CD14-positive monocyte (primary cell): ENCODE measurements around the gene CCNY. TPM values are rescaled to one million over a fixed set of nuclear protein-coding genes. Genes with fewer than 3 reads are reported as not detected.

ENCODE experiments used
- DNase-seq, 3 donors: peaks; one replicate each; pipeline ENCODE4 v3.0.0-alpha.2; 2011 to 2022
- H2AFZ ChIP-seq: 2 replicates; pipeline ENCODE4 v1.6.0; 2012; ENCODE audit warnings: mild to moderate bottlenecking, low read depth, low read length, inconsistent platforms; ENCODE audit not compliant: insufficient read depth, poor library complexity, severe bottlenecking
- H3K27ac ChIP-seq, 2 donors: 1 replicate in 1 of 2; 2 replicates in 1 of 2; pipeline ENCODE4 v1.5.1; 2012 to 2013; ENCODE audit warnings: low read length in 2 of 2, control low read depth in 1 of 2, inconsistent platforms in 1 of 2, low read depth in 1 of 2, mild to moderate bottlenecking in 1 of 2
- H3K27me3 ChIP-seq, 2 donors: one replicate each; pipeline versions ENCODE4 v1.6.0 to v1.6.1; 2011 to 2013; ENCODE audit warnings: low read length in 2 of 2; ENCODE audit not compliant: control insufficient read depth in 2 of 2, insufficient read depth in 2 of 2
- H3K36me3 ChIP-seq, 2 donors: replicated peaks in 1 of 2; 1 replicate in 1 of 2; 2 replicates in 1 of 2; pipeline versions ENCODE4 v1.5.1 to v1.6.1; 2012 to 2013; ENCODE audit warnings: low read length in 2 of 2, control low read depth in 1 of 2, inconsistent platforms in 1 of 2, mild to moderate bottlenecking in 1 of 2; ENCODE audit not compliant: insufficient read depth in 2 of 2, control insufficient read depth in 1 of 2
- H3K4me1 ChIP-seq, 2 donors: 1 replicate in 1 of 2; 2 replicates in 1 of 2; pipeline versions ENCODE4 v1.5.1 to v1.6.1; 2012 to 2013; ENCODE audit warnings: low read length in 2 of 2, control low read depth in 1 of 2, inconsistent platforms in 1 of 2, mild to moderate bottlenecking in 1 of 2, moderate library complexity in 1 of 2; ENCODE audit not compliant: insufficient read depth in 2 of 2, control insufficient read depth in 1 of 2
- H3K4me2 ChIP-seq: replicated peaks from 2 replicates; pipeline ENCODE3; 2012; ENCODE audit warnings: low read length, moderate library complexity, mild to moderate bottlenecking; ENCODE audit not compliant: poor library complexity, severe bottlenecking; ENCODE audit errors: extremely low read depth
- H3K4me3 ChIP-seq, 3 experiments: fragments of 200-600 bp in 1 of 3; sonication (generic) in 1 of 3; replicated peaks in 1 of 3; 1 replicate in 2 of 3; 2 replicates in 1 of 3; pipeline ENCODE4 v1.5.1; 2011 to 2013; ENCODE audit warnings: low read length in 3 of 3, mild to moderate bottlenecking in 3 of 3, control low read depth in 2 of 3, low read depth in 2 of 3, inconsistent platforms in 1 of 3, moderate library complexity in 1 of 3
- H3K79me2 ChIP-seq: 2 replicates; pipeline ENCODE4 v1.6.0; 2012; ENCODE audit warnings: mild to moderate bottlenecking, control low read depth, inconsistent platforms, low read length, moderate library complexity; ENCODE audit not compliant: insufficient read depth
- H3K9ac ChIP-seq: 2 replicates; pipeline ENCODE4 v1.6.0; 2017; ENCODE audit warnings: low read length, mild to moderate bottlenecking; ENCODE audit not compliant: insufficient read depth, poor library complexity, severe bottlenecking
- H3K9me3 ChIP-seq, 2 donors: replicated peaks in 1 of 2; 1 replicate in 1 of 2; 2 replicates in 1 of 2; pipeline versions ENCODE4 v1.5.1 to v1.6.1; 2012 to 2013; ENCODE audit warnings: low read length in 2 of 2, control low read depth in 1 of 2; ENCODE audit not compliant: control insufficient read depth in 1 of 2, insufficient read depth in 1 of 2
- H4K20me1 ChIP-seq: 2 replicates; pipeline ENCODE4 v1.6.0; 2012; ENCODE audit warnings: mild to moderate bottlenecking, low read length, control low read depth, moderate library complexity; ENCODE audit not compliant: insufficient read depth
- H3K27ac Mint-ChIP-seq, 7 donors: one replicate each; pipeline ENCODE4 v1.8.0; 2020; ENCODE audit warnings: mild to moderate bottlenecking in 7 of 7, mixed read lengths in 7 of 7, moderate library complexity in 6 of 7, inconsistent platforms in 2 of 7
- H3K27me3 Mint-ChIP-seq, 3 donors: one replicate each; pipeline ENCODE4 v1.8.0; 2021 to 2022; ENCODE audit warnings: low read depth in 3 of 3, mild to moderate bottlenecking in 3 of 3, mixed read lengths in 3 of 3, moderate library complexity in 3 of 3, inconsistent platforms in 1 of 3
- H3K36me3 Mint-ChIP-seq, 2 donors: one replicate each; pipeline ENCODE4 v1.8.0; 2020; ENCODE audit warnings: mixed read lengths in 2 of 2, inconsistent platforms in 1 of 2, mild to moderate bottlenecking in 1 of 2
- H3K4me1 Mint-ChIP-seq: one replicate; pipeline ENCODE4 v1.8.0; 2020; ENCODE audit warnings: mild to moderate bottlenecking, mixed read lengths
- H3K4me3 Mint-ChIP-seq, 2 donors: one replicate each; pipeline ENCODE4 v1.8.0; 2020; ENCODE audit warnings: mild to moderate bottlenecking in 2 of 2, mixed read lengths in 2 of 2, moderate library complexity in 1 of 2
- H3K9me3 Mint-ChIP-seq, 7 donors: one replicate each; pipeline ENCODE4 v1.8.0; 2020 to 2022; ENCODE audit warnings: mixed read lengths in 7 of 7, mild to moderate bottlenecking in 6 of 7, moderate library complexity in 6 of 7, inconsistent platforms in 2 of 7
- CTCF ChIP-seq: fragments of 200-600 bp; IDR thresholded peaks from one replicate; pipeline ENCODE4 v1.8.0; 2022; ENCODE audit warnings: antibody characterized with exemption, mild to moderate bottlenecking
- WGBS: methylation state at CpG from one replicate; pipeline ENCODE4 v1.1.5; 2013; ENCODE audit warnings: missing lambda C conversion rate; ENCODE audit not compliant: insufficient coverage; 5-methylcytosine and 5-hydroxymethylcytosine counted together
- intact Hi-C, 2 donors: fragments of 100-400 bp; cut with micrococcal nuclease; formaldehyde crosslinking; loops; one replicate each; pipeline versions ENCODE4 v1.15.0 to v1.15.1; 2023
- polyA plus RNA-seq, 3 donors: library from polyadenylated mRNA; depleted of rRNA in 1 of 3; unstranded in 2 of 3; stranded (reverse) in 1 of 3; fragments of 300-500 nt in 2 of 3; fragments of >200 nt in 1 of 3; fragmentation: Illumina TruSeq in 2 of 3; gene quantifications; 1 replicate in 2 of 3; 2 replicates in 1 of 3; pipeline ENCODE4 v1.2.3, GENCODE V29; 2012 to 2021

CCNY gene
- polyA plus RNA-seq, 3 donors = 39.9 to 116 (median 64.8) TPM

- H3K27me3 ChIP-seq = no peaks in the 10 kb centered on the region
- H3K9ac ChIP-seq = no peak overlapping the region
- intact Hi-C loops = no loop called here
- TF ChIP-seq CTCF = no peak
- H3K27ac ChIP-seq = peak overlapping the region; percentile 59 to 76
- Mint-ChIP-seq H3K4me3 (no peak overlapping the region), H3K36me3 (peaks cover 50 to 51% of the 10 kb centered on the region in 2 donors), H3K27me3 (peaks cover 0 to 2% (median 0%) of the 10 kb centered on the region in 3 donors), H3K27ac (peak overlapping the region in 6 of 7 donors; percentile 58 to 89 (median 75)), H3K4me1 (peaks cover 39% of the 10 kb centered on the region), H3K9me3 (peaks cover 0 to 3% (median 0%) of the 10 kb centered on the region in 7 donors)
- H3K4me3 ChIP-seq = peak overlapping the region in 1 of 3 experiments; percentile 51
- peak overlapping the region; percentile 26 for H3K4me2 ChIP-seq
- peaks cover 20 to 31% of the 10 kb centered on the region in 2 donors for H3K36me3 ChIP-seq
- peaks cover 66% of the 10 kb centered on the region for H3K79me2 ChIP-seq
- 100% methylated on average over 8 of the region's 9 CpGs for WGBS
- DNase-seq = no peak
- H4K20me1 ChIP-seq = peaks cover 58% of the 10 kb centered on the region
- no peak overlapping the region for H2AFZ ChIP-seq
- no peaks in the 10 kb centered on the region for H3K9me3 ChIP-seq
- H3K4me1 ChIP-seq = peaks cover 32 to 33% of the 10 kb centered on the region in 2 donors
Measured at GRCh38 chr10:35488228-35488627, 151.9 kb downstream of the CCNY start.

- no peak for TF ChIP-seq CTCF
- peaks cover 88% of the 10 kb centered on the region for H3K79me2 ChIP-seq
- WGBS = 100% methylated on average over 2 of the region's 10 CpGs
Measured at GRCh38 chr10:35492386-35493195, 156.3 kb downstream of the CCNY start.

More at GRCh38 chr10:35492386-35493195, 156.3 kb downstream of the CCNY start:
- Histone ChIP-seq H2AFZ (no peak overlapping the region), H3K4me3 (no peak overlapping the region), H4K20me1 (peaks cover 72% of the 10 kb centered on the region), H3K27me3 (no peaks in the 10 kb centered on the region), H3K4me2 (no peak overlapping the region), H3K9ac (no peak overlapping the region), H3K36me3 (peaks cover 10 to 12% of the 10 kb centered on the region in 2 donors), H3K4me1 (peaks cover 39 to 48% of the 10 kb centered on the region in 2 donors), H3K9me3 (no peaks in the 10 kb centered on the region), H3K27ac (peak overlapping the region in 1 of 2 donors; percentile 67)
- H3K27ac Mint-ChIP-seq = peak overlapping the region in 2 of 7 donors; percentile 9 to 60
- DNase-seq = no peak
- no peak overlapping the region for H3K4me3 Mint-ChIP-seq
- intact Hi-C loops = loop anchor here in 1 of 2 donors (10.0 kb wide), 1 partner anchor 118 kb away; no protein-coding TSS in a partner anchor
- H3K4me1 Mint-ChIP-seq = peaks cover 55% of the 10 kb centered on the region
- H3K9me3 Mint-ChIP-seq = peaks cover 0 to 2% (median 0%) of the 10 kb centered on the region in 7 donors
- peaks cover 0 to 2% (median 0%) of the 10 kb centered on the region in 3 donors for H3K27me3 Mint-ChIP-seq
- peaks cover 31 to 33% of the 10 kb centered on the region in 2 donors for H3K36me3 Mint-ChIP-seq
